ENCODE data around the gene SYNGR2.
"Not testable (repeated sequence)": the region's sequence is repeated elsewhere in the genome, so short reads cannot be mapped to it uniquely, and the experiment has no call there.

SYNGR2 gene

GRCh38 chr17:78139861-78140168 is 28.6 kb upstream of the SYNGR2 start:
- not testable (repeated sequence) for H3K4me2 ChIP-seq (ENCODE audit: low read length); H3K4me1 ChIP-seq (ENCODE audit: control insufficient read depth, insufficient read depth, low read length); H3K4me3 ChIP-seq (ENCODE audit: low read length); H3K9ac ChIP-seq (ENCODE audit: low read depth, low read length); H3K36me3 ChIP-seq (ENCODE audit: insufficient read depth, low read length); H3K9me3 ChIP-seq (replicated peaks; ENCODE audit: low read length)
- H3K27me3 ChIP-seq (ENCODE audit: control insufficient read depth, insufficient read depth, low read length), result peaks cover 17% of the 10 kb centered on the region

DNA sequence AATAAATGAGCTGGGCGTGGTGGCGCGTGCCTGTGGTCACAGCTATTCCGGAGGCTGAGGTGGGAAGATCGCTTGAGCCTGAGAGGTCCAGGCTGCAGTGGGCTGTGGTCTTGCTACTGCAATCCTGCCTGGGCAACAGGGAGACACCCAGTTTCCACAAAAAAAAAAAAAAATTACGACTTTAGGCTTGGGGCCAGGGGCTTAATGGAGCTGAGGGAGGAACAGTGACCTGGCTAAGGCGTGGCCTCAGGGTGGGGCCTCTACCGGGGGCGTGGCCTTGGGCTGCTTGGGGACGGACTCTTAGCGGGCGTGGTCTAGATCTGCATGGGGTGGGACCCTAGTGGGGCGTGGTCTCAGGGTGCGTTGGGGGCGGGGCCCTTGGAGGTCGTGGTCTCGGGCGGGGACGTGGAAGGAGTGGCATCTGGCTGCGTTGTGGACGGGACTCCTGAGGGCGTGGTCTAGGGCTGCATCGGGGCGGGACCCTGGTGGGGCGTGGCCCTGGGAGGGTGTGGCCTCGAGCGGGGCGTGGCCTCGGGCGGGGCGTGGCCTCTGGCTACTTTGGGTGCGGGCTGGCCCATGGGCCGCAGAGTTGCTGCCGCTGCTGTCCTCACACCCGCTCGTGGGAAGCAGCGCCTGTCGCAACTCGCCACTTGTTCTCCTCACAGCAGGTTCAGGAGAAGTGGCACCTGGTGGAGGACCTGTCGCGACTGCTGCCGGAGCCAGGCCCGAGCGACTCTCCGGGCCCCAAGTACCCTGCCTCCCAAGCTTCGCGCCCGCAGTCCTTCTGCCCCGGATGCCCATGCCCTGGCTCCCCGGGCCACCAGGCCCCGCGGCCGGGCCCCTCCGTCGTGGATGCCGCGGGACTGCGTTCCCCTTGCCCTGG is 28.0 kb upstream of the SYNGR2 start:
- no peak overlapping the region for H3K9ac ChIP-seq (ENCODE audit: low read depth, low read length)

DNA sequence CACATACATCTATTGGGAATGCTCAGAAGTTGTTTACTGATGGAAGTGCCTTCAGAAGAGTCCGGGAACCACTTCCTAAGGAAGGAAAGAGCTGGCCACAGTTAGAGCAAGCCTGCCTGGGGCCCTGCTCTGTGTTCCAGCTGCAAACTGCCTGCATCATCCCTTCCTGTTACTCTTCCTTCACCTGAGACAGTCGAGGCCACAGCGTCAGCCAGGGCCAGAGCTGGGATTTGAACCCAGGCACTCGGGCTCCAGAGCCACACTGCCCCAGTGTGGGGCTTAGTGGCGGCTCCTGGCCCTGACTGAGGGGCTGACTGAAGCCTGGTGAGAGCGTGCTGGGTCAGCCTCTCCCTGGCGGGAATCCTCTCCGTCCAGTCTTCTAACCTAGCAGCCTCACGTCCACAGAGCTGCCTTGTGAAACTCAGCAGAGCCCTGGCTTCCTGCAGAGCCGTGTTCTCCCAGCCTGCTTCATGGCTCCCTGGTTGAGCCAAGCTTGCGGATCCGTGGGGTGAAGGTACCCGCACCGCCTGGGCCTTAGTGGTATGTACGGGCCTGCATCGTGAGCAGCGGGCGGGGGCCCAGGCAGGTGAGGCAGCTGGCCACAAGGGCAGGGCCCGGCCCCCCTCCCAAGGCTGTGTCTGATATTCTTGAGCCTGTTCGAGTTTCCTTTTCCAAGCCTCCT is 26.8 kb upstream of the SYNGR2 start:
- Histone ChIP-seq H3K36me3 (ENCODE audit: insufficient read depth, low read length) (no peaks in the 10 kb centered on the region), H3K9me3 (replicated peaks; ENCODE audit: low read length) (no peaks in the 10 kb centered on the region), H3K4me3 (ENCODE audit: low read length) (no peak overlapping the region), H3K27me3 (ENCODE audit: control insufficient read depth, insufficient read depth, low read length) (peaks cover 13% of the 10 kb centered on the region), H3K4me2 (ENCODE audit: low read length) (no peak overlapping the region), H3K9ac (ENCODE audit: low read depth, low read length) (no peak overlapping the region), H3K4me1 (ENCODE audit: control insufficient read depth, insufficient read depth, low read length) (peaks cover 8% of the 10 kb centered on the region)

More for the DNA sequence above, 28.0 kb upstream of the SYNGR2 start:
- H3K4me2 ChIP-seq (ENCODE audit: low read length), result peak overlapping the region; percentile 28
- peaks cover 19% of the 10 kb centered on the region for H3K27me3 ChIP-seq (ENCODE audit: control insufficient read depth, insufficient read depth, low read length)
- H3K4me1 ChIP-seq (ENCODE audit: control insufficient read depth, insufficient read depth, low read length), result peaks cover 8% of the 10 kb centered on the region
- H3K9me3 ChIP-seq (replicated peaks; ENCODE audit: low read length), result no peaks in the 10 kb centered on the region
- H3K4me3 ChIP-seq (ENCODE audit: low read length), result no peak overlapping the region
- H3K36me3 ChIP-seq (ENCODE audit: insufficient read depth, low read length), result no peaks in the 10 kb centered on the region

DNA sequence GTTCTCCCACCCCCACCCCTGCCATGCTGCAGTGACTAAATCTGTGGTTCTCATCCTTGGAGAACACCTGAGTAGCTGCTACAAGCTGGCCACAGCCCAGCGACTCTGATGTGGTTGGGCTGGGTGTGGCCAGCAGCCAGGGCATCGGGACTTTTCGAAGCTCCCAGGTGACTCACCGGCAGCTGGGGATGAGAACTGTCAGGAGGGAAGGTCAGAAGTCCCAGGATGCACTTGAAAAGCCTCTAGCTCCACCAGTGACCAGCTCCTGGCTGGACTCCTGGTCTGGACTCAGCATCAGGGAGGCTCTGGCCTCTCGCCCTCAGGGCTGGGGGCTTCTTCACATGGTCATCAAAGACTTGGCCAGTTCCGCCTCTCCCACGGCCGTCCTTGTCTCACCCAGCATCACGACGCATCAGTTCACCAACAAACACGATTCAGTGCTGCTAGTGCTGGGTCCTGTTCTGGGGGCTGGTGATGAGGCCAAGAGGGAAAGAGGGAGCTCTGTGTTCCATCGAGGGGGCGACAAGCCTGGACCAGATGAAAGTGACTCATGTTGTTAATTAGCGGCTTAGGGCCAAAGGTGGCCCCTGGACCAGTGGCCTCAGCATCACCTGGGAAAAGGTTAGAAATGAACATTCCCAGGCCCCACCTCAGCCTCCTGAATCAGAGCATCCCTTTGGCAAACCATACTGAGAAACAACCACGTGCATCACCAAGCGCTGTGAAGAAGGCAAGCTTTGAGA is 26.1 kb upstream of the SYNGR2 start:
- H3K4me2 ChIP-seq (ENCODE audit: low read length), result no peak overlapping the region
- H3K36me3 ChIP-seq (ENCODE audit: insufficient read depth, low read length), result no peaks in the 10 kb centered on the region
- peaks cover 13% of the 10 kb centered on the region for H3K27me3 ChIP-seq (ENCODE audit: control insufficient read depth, insufficient read depth, low read length)
- H3K9ac ChIP-seq (ENCODE audit: low read depth, low read length), result no peak overlapping the region
- H3K4me3 ChIP-seq (ENCODE audit: low read length), result no peak overlapping the region
- no peaks in the 10 kb centered on the region for H3K9me3 ChIP-seq (replicated peaks; ENCODE audit: low read length)
- peaks cover 8% of the 10 kb centered on the region for H3K4me1 ChIP-seq (ENCODE audit: control insufficient read depth, insufficient read depth, low read length)

DNA sequence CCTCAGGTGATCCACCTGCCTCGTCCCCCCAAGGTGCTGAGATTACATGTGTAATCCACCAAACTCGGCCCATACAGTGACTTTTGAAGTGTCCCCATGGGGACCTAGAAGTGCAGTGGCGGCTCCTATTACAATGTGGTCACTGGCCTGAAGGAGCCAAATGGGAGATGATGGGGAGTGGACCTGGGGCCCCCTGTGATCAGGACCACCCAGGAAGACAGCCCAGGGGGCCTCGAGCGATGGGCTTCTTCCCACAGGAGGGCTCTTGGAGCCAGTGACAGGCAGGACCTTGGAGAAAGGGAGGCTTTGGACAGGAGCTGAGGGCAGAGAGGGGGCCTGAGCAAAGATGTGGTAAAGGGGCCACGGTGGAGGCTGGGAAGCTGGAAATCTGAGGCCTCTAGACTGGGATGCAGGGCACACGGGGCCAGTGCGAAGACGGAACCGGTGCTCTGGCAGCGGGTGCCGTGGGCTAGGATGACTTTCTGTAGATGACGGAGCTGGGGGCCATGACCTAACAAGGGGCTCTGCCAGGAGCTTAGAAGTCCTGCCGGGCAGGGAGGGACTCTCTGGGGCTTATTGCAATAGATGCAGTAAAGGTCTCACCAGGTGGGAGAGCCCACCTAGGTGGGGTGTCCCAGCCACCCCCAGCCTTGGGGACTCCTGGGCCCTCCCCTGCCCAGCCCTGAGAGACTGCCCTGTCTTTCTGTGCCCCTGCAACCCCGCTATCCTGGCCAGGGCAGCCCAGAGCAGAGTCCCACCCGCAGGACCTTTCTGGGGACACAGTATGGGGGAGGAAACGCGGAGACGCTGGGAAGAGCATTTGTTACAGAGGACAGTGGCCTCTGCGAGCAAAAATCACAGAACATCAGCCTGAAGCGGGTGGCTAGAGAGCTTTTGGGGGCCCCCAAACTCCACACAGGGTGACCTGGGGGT is 24.9 kb upstream of the SYNGR2 start:
- Histone ChIP-seq H3K9me3 (replicated peaks; ENCODE audit: low read length) (no peaks in the 10 kb centered on the region), H3K9ac (ENCODE audit: low read depth, low read length) (no peak overlapping the region), H3K4me1 (ENCODE audit: control insufficient read depth, insufficient read depth, low read length) (peaks cover 8% of the 10 kb centered on the region), H3K4me3 (ENCODE audit: low read length) (no peak overlapping the region), H3K36me3 (ENCODE audit: insufficient read depth, low read length) (no peaks in the 10 kb centered on the region), H3K27me3 (ENCODE audit: control insufficient read depth, insufficient read depth, low read length) (peaks cover 13% of the 10 kb centered on the region), H3K4me2 (ENCODE audit: low read length) (no peak overlapping the region)

GRCh38 chr17:78144147-78144719 is 24.1 kb upstream of the SYNGR2 start:
- Histone ChIP-seq H3K4me2 (ENCODE audit: low read length) (peak overlapping the region; percentile 9), H3K4me3 (ENCODE audit: low read length) (no peak overlapping the region), H3K36me3 (ENCODE audit: insufficient read depth, low read length) (no peaks in the 10 kb centered on the region), H3K4me1 (ENCODE audit: control insufficient read depth, insufficient read depth, low read length) (peaks cover 8% of the 10 kb centered on the region), H3K9me3 (replicated peaks; ENCODE audit: low read length) (no peaks in the 10 kb centered on the region), H3K9ac (ENCODE audit: low read depth, low read length) (no peak overlapping the region), H3K27me3 (ENCODE audit: control insufficient read depth, insufficient read depth, low read length) (peaks cover 13% of the 10 kb centered on the region)

DNA sequence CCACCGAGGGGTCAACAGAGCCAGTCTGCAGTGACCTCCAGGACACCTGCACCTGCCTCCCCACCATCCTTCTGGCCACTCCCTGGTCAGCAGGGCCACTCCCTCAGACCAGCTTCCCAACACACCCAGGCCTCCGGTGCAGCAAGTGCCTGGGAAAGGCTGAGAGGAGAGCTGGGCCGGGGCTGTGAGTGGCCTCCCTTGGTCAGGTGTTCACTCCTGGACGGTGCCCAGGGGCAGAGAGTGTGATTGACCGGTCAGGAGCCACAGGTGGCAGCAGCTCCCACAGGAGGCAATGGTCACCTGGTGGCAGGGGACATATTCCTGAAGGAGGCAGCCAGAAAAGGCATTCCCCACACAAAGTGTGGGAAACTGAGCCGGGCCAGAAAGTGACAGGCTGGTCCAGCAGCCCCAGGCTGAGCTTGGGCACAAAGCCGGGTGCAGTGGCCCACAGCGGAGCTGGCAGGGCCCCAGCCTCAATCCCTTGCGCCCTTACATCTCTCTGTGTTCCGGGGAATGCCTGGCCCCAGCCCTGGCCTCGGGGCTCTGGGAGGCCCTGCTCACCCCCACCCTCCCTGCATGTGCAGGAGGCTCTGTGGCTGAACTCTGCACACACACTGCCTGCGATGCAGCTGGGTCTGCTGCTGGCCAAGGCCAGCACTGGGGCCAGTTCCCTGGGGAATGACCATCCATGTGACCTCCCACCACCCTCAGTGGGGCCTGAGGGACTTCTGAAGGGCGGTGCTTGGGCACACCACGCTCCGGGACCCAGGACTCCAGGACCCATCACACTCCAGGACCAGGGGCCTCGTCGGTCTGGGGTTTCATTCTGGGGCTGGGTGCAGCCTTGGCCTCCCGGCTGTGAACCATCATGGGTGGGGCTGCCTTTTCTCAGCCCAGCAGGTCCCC is 23.4 kb upstream of the SYNGR2 start:
- H3K4me3 ChIP-seq (ENCODE audit: low read length), result no peak overlapping the region

GRCh38 chr17:78146471-78146869 is 21.9 kb upstream of the SYNGR2 start:
- Histone ChIP-seq H3K9ac (ENCODE audit: low read depth, low read length) (no peak overlapping the region), H3K9me3 (replicated peaks; ENCODE audit: low read length) (no peaks in the 10 kb centered on the region), H3K4me1 (ENCODE audit: control insufficient read depth, insufficient read depth, low read length) (peaks cover 10% of the 10 kb centered on the region), H3K4me3 (ENCODE audit: low read length) (no peak overlapping the region), H3K27me3 (ENCODE audit: control insufficient read depth, insufficient read depth, low read length) (peaks cover 13% of the 10 kb centered on the region), H3K36me3 (ENCODE audit: insufficient read depth, low read length) (no peaks in the 10 kb centered on the region), H3K4me2 (ENCODE audit: low read length) (no peak overlapping the region)

More for the DNA sequence above, 23.4 kb upstream of the SYNGR2 start:
- peak overlapping the region; percentile 9 for H3K4me2 ChIP-seq (ENCODE audit: low read length)
- H3K9ac ChIP-seq (ENCODE audit: low read depth, low read length), result no peak overlapping the region
- no peaks in the 10 kb centered on the region for H3K9me3 ChIP-seq (replicated peaks; ENCODE audit: low read length)
- H3K27me3 ChIP-seq (ENCODE audit: control insufficient read depth, insufficient read depth, low read length), result peaks cover 13% of the 10 kb centered on the region
- H3K36me3 ChIP-seq (ENCODE audit: insufficient read depth, low read length), result no peaks in the 10 kb centered on the region
- peaks cover 8% of the 10 kb centered on the region for H3K4me1 ChIP-seq (ENCODE audit: control insufficient read depth, insufficient read depth, low read length)

DNA sequence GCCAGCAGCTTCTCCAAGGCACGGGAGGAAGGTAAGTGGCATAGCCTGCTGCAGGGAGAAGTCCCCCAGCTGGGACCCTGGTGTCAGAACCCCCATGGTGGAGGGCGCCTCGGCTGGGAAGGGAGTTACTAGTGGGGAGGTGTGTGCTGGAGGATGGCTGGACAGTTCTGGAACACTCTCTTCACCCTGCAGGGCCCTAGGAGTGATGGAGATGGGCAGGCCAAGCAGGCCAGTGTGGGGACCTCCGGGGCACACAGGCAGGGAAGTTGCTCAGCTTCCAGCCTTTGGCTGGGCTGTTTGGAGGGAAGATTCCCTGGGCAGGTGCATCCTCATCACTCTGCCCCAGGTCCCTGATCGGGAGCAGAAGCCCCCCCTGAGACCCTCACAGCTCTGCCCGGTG is 21.5 kb upstream of the SYNGR2 start:
- H3K4me2 ChIP-seq (ENCODE audit: low read length), result no peak overlapping the region
- no peaks in the 10 kb centered on the region for H3K36me3 ChIP-seq (ENCODE audit: insufficient read depth, low read length)
- no peaks in the 10 kb centered on the region for H3K9me3 ChIP-seq (replicated peaks; ENCODE audit: low read length)
- no peak overlapping the region for H3K9ac ChIP-seq (ENCODE audit: low read depth, low read length)
- H3K27me3 ChIP-seq (ENCODE audit: control insufficient read depth, insufficient read depth, low read length), result peaks cover 13% of the 10 kb centered on the region
- H3K4me1 ChIP-seq (ENCODE audit: control insufficient read depth, insufficient read depth, low read length), result peaks cover 13% of the 10 kb centered on the region
- no peak overlapping the region for H3K4me3 ChIP-seq (ENCODE audit: low read length)

Data from skeletal muscle satellite cell (primary cell).